ENCODE measurements around the gene H3-3A.

- TF ChIP-seq REST (IDR thresholded peaks at IDR 0.05; ENCODE audit: insufficient replicate concordance, low read depth) (no peak), POLR2AphosphoS5 (IDR thresholded peaks at IDR 0.05; ENCODE audit: low read depth) (no peak), SPI1 (IDR thresholded peaks at IDR 0.05; ENCODE audit: borderline replicate concordance, low read depth) (no peak), GABPA (IDR thresholded peaks at IDR 0.05; ENCODE audit: low read depth) (no peak)
- TF ChIP-seq, protein P1, sequence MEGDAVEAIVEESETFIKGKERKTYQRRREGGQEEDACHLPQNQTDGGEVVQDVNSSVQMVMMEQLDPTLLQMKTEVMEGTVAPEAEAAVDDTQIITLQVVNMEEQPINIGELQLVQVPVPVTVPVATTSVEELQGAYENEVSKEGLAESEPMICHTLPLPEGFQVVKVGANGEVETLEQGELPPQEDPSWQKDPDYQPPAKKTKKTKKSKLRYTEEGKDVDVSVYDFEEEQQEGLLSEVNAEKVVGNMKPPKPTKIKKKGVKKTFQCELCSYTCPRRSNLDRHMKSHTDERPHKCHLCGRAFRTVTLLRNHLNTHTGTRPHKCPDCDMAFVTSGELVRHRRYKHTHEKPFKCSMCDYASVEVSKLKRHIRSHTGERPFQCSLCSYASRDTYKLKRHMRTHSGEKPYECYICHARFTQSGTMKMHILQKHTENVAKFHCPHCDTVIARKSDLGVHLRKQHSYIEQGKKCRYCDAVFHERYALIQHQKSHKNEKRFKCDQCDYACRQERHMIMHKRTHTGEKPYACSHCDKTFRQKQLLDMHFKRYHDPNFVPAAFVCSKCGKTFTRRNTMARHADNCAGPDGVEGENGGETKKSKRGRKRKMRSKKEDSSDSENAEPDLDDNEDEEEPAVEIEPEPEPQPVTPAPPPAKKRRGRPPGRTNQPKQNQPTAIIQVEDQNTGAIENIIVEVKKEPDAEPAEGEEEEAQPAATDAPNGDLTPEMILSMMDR (IDR thresholded peaks at IDR 0.05; ENCODE audit: insufficient read depth, low read length) = no peak
Observed at GRCh38 chr1:226082587-226082917, 20.0 kb downstream of the H3-3A start.

Measured in HL-60 (cell line).